Neural cell (in vitro differentiated cells): ENCODE data around the gene FLRT2. TPM values are rescaled to one million over a fixed set of nuclear protein-coding genes. Genes with fewer than 3 reads are reported as not detected.
A peak's percentile ranks its signal among the peaks of the same experiment; 100 is the strongest.

Source experiments
- H2AFZ ChIP-seq: fragments of 200-600, 300-800 bp; sonication (generic), shearing (Covaris generic); 2 replicates; pipeline ENCODE4 v1.6.0; 2014; ENCODE audit warnings: low read depth, mild to moderate bottlenecking, antibody characterized with exemption, low read length, moderate library complexity
- H3F3A ChIP-seq: fragments of 200-600 bp; shearing (Covaris generic); 2 replicates; pipeline ENCODE4 v1.6.1; 2016; ENCODE audit warnings: mild to moderate bottlenecking, moderate library complexity, mixed read lengths, antibody characterized with exemption, low read length; ENCODE audit not compliant: insufficient read depth, poor library complexity, severe bottlenecking
- H3K27ac ChIP-seq: fragments of 200-600, 300-800 bp; sonication (generic), shearing (Covaris generic); 2 replicates; pipeline ENCODE4 v1.5.1; 2014; ENCODE audit warnings: mild to moderate bottlenecking, low read length, moderate library complexity
- H3K27me3 ChIP-seq: fragments of 300-800, 200-600 bp; sonication (generic), shearing (Covaris generic); 2 replicates; pipeline ENCODE4 v1.6.0; 2014; ENCODE audit warnings: mild to moderate bottlenecking, low read depth, low read length, moderate library complexity; ENCODE audit not compliant: insufficient read depth
- H3K36me3 ChIP-seq: fragments of 300-800, 200-600 bp; sonication (generic), shearing (Covaris generic); 2 replicates; pipeline ENCODE4 v1.5.1; 2014; ENCODE audit warnings: mild to moderate bottlenecking, antibody characterized with exemption, low read length, moderate library complexity; ENCODE audit not compliant: insufficient read depth
- H3K4me2 ChIP-seq: fragments of 300-800, 200-600 bp; sonication (generic), shearing (Covaris generic); 2 replicates; pipeline ENCODE4 v1.6.0; 2014; ENCODE audit warnings: mild to moderate bottlenecking, low read length
- H3K4me3 ChIP-seq: fragments of 300-800, 200-600 bp; sonication (generic), shearing (Covaris generic); 2 replicates; pipeline ENCODE4 v1.5.1; 2014; ENCODE audit warnings: mild to moderate bottlenecking, low read length, moderate library complexity
- H3K79me2 ChIP-seq: fragments of 200-600 bp; shearing (Covaris generic); replicated peaks from 2 replicates; pipeline ENCODE4 v1.6.0; 2014; ENCODE audit warnings: mild to moderate bottlenecking, low read length, moderate library complexity; ENCODE audit not compliant: insufficient read depth
- H3K9ac ChIP-seq: fragments of 300-800, 200-600 bp; sonication (generic), shearing (Covaris generic); 2 replicates; pipeline ENCODE4 v1.6.1; 2016; ENCODE audit warnings: mild to moderate bottlenecking, low read length, mixed read lengths
- H3K9me2 ChIP-seq: fragments of 200-600 bp; shearing (Covaris generic); 2 replicates; pipeline ENCODE4 v1.6.1; 2016; ENCODE audit warnings: mild to moderate bottlenecking, low read length, mixed read lengths; ENCODE audit not compliant: insufficient read depth
- H3K9me3 ChIP-seq: fragments of 200-600, 300-800 bp; sonication (generic), shearing (Covaris generic); 2 replicates; pipeline ENCODE4 v1.6.1; 2016; ENCODE audit warnings: mild to moderate bottlenecking, mixed run types, low read length, moderate library complexity, mixed read lengths
- H4K20me1 ChIP-seq: fragments of 200-600 bp; shearing (Covaris generic); 2 replicates; pipeline ENCODE4 v1.6.1; 2016; ENCODE audit warnings: mild to moderate bottlenecking, mixed run types; ENCODE audit not compliant: insufficient read depth
- EP300 ChIP-seq: fragments of 450-650 bp; conservative IDR thresholded peaks from 2 replicates; pipeline ENCODE4 v1.6.1; 2014; ENCODE audit warnings: antibody characterized with exemption, mild to moderate bottlenecking, moderate library complexity; ENCODE audit not compliant: poor library complexity, severe bottlenecking
- EZH2 ChIP-seq: fragments of 200-600, 300-800 bp; shearing (Covaris generic), sonication (generic); IDR thresholded peaks from 2 replicates; pipeline ENCODE4 v1.6.1; 2014; ENCODE audit warnings: antibody characterized with exemption, low read length, borderline replicate concordance, mild to moderate bottlenecking; ENCODE audit not compliant: insufficient read depth, poor library complexity, severe bottlenecking
- MXI1 ChIP-seq: fragments of 450-650 bp; conservative IDR thresholded peaks from 2 replicates; pipeline ENCODE4 v1.6.1; 2014; ENCODE audit warnings: antibody characterized with exemption, mild to moderate bottlenecking; ENCODE audit not compliant: poor library complexity, severe bottlenecking
- POLR2AphosphoS5 ChIP-seq: IDR thresholded peaks from 2 replicates; pipeline ENCODE4 v1.6.1; 2012
- RAD21 ChIP-seq: fragments of 450-650 bp; conservative IDR thresholded peaks from 2 replicates; pipeline ENCODE4 v1.6.1; 2014; ENCODE audit warnings: antibody characterized with exemption, mild to moderate bottlenecking, moderate library complexity
- SMC3 ChIP-seq: fragments of 450-650 bp; conservative IDR thresholded peaks from 2 replicates; pipeline ENCODE4 v1.6.1; 2014; ENCODE audit warnings: antibody characterized with exemption, mild to moderate bottlenecking, moderate library complexity; ENCODE audit not compliant: poor library complexity
- TAF1 ChIP-seq: IDR thresholded peaks from 2 replicates; pipeline ENCODE4 v1.6.1; 2012; ENCODE audit warnings: low read depth
- polyA plus RNA-seq: library from polyadenylated mRNA; depleted of rRNA; stranded (reverse); fragments of >200 nt; gene quantifications from 2 replicates; pipeline ENCODE4 v1.2.3, GENCODE V29; 2014
- TF ChIP-seq, protein P1 (sequence below): fragments of 450-650 bp; IDR thresholded peaks from 2 replicates; pipeline ENCODE4 v1.5.1; 2014; ENCODE audit warnings: antibody characterized with exemption, mild to moderate bottlenecking, moderate library complexity; ENCODE audit not compliant: poor library complexity, severe bottlenecking
- TF ChIP-seq, protein P2 (sequence below): IDR thresholded peaks from 2 replicates; pipeline ENCODE4 v1.6.1; 2012; ENCODE audit warnings: borderline replicate concordance

Gene FLRT2
- polyA plus RNA-seq, 1 donor from 2014 or later = 5.1 TPM

DNA sequence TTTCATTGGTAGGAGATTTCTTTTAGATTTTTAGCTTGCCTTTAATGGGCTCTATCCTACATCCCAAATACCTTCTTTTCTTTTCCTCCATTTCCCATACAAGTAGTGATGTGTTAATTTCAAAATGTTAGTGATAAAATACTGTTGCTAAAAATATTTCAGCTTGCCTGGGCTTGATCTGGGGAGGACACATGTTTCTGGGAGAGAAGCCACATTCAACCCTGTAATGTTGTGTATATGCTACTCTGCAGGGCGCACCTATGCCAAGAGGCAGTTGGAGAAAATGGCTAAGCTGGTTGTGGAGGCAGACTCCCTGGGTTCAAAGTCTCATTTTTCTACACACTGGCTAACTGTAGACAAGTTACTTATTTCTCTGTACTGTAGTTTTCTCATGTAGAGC, 26.3 kb downstream of the FLRT2 start:
- H3K36me3 ChIP-seq = no peaks in the 10 kb centered on the region
- H4K20me1 ChIP-seq = no peaks in the 10 kb centered on the region
- no peaks in the 10 kb centered on the region for H3K9me3 ChIP-seq
- no peak overlapping the region for H3K4me2 ChIP-seq
- no peaks in the 10 kb centered on the region for H3K9me2 ChIP-seq
- peaks cover 4% of the 10 kb centered on the region for H3F3A ChIP-seq
- no peaks in the 10 kb centered on the region for H3K79me2 ChIP-seq
- H3K27ac ChIP-seq = no peak overlapping the region
- H3K4me3 ChIP-seq = no peak overlapping the region
- TF ChIP-seq, protein P1, sequence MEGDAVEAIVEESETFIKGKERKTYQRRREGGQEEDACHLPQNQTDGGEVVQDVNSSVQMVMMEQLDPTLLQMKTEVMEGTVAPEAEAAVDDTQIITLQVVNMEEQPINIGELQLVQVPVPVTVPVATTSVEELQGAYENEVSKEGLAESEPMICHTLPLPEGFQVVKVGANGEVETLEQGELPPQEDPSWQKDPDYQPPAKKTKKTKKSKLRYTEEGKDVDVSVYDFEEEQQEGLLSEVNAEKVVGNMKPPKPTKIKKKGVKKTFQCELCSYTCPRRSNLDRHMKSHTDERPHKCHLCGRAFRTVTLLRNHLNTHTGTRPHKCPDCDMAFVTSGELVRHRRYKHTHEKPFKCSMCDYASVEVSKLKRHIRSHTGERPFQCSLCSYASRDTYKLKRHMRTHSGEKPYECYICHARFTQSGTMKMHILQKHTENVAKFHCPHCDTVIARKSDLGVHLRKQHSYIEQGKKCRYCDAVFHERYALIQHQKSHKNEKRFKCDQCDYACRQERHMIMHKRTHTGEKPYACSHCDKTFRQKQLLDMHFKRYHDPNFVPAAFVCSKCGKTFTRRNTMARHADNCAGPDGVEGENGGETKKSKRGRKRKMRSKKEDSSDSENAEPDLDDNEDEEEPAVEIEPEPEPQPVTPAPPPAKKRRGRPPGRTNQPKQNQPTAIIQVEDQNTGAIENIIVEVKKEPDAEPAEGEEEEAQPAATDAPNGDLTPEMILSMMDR = no peak
- TF ChIP-seq POLR2AphosphoS5 (no peak), EP300 (no peak), TAF1 (no peak), EZH2 (no peak), RAD21 (no peak), MXI1 (no peak), SMC3 (no peak)
- TF ChIP-seq, protein P2, sequence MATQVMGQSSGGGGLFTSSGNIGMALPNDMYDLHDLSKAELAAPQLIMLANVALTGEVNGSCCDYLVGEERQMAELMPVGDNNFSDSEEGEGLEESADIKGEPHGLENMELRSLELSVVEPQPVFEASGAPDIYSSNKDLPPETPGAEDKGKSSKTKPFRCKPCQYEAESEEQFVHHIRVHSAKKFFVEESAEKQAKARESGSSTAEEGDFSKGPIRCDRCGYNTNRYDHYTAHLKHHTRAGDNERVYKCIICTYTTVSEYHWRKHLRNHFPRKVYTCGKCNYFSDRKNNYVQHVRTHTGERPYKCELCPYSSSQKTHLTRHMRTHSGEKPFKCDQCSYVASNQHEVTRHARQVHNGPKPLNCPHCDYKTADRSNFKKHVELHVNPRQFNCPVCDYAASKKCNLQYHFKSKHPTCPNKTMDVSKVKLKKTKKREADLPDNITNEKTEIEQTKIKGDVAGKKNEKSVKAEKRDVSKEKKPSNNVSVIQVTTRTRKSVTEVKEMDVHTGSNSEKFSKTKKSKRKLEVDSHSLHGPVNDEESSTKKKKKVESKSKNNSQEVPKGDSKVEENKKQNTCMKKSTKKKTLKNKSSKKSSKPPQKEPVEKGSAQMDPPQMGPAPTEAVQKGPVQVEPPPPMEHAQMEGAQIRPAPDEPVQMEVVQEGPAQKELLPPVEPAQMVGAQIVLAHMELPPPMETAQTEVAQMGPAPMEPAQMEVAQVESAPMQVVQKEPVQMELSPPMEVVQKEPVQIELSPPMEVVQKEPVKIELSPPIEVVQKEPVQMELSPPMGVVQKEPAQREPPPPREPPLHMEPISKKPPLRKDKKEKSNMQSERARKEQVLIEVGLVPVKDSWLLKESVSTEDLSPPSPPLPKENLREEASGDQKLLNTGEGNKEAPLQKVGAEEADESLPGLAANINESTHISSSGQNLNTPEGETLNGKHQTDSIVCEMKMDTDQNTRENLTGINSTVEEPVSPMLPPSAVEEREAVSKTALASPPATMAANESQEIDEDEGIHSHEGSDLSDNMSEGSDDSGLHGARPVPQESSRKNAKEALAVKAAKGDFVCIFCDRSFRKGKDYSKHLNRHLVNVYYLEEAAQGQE = no peak
- no peaks in the 10 kb centered on the region for H3K27me3 ChIP-seq
- no peak overlapping the region for H3K9ac ChIP-seq
- H2AFZ ChIP-seq = no peak overlapping the region

DNA sequence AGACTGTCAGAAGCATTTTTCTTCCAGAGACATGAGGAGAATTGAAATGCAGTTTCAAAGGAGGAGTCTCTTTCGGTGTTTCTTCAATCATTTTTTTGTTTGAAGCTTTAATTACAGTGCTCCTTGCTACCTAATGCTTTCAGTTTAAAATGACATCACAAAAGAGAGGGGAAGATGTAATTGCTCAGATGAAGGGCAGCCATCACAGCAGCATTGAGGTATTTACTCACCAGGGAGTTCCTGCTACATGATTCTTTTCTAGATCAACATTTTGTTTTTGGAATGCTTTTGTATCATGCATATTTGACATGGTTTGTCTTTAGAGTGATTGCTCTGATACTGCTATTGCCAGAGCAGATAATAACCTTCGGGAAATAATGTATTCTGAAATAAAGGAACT, 28.6 kb downstream of the FLRT2 start:
- Histone ChIP-seq H3K9me3 (no peaks in the 10 kb centered on the region), H3K4me2 (peak overlapping the region; percentile 23), H3F3A (peaks cover 4% of the 10 kb centered on the region), H2AFZ (no peak overlapping the region), H3K36me3 (no peaks in the 10 kb centered on the region), H3K79me2 (no peaks in the 10 kb centered on the region), H3K27me3 (no peaks in the 10 kb centered on the region), H3K4me3 (peak overlapping the region; percentile 24), H4K20me1 (no peaks in the 10 kb centered on the region), H3K27ac (no peak overlapping the region), H3K9ac (no peak overlapping the region), H3K9me2 (no peaks in the 10 kb centered on the region)
- TF ChIP-seq MXI1 (no peak), EP300 (peak; percentile 65), POLR2AphosphoS5 (peak; percentile 28), RAD21 (no peak), TAF1 (no peak), SMC3 (no peak), EZH2 (no peak)
- TF ChIP-seq, protein P2 = no peak
- TF ChIP-seq, protein P1 = no peak
